ENCODE data around the gene TBXT.
"Not testable (repeated sequence)": the region's sequence is repeated elsewhere in the genome, so short reads cannot be mapped to it uniquely, and the experiment has no call there.

Gene TBXT

GRCh38 chr6:166195860-166196238 lies 28.2 kb upstream of the TBXT start:
- H3K4me1 ChIP-seq (ENCODE audit: control insufficient read depth, insufficient read depth, low read length), result peaks cover 8% of the 10 kb centered on the region
- H3K9ac ChIP-seq (ENCODE audit: low read depth, low read length), result no peak overlapping the region
- H3K4me3 ChIP-seq (ENCODE audit: low read depth, low read length), result no peak overlapping the region
- peaks cover 41% of the 10 kb centered on the region for H3K27me3 ChIP-seq (ENCODE audit: control insufficient read depth, insufficient read depth, low read length)
- H3K9me3 ChIP-seq (ENCODE audit: control insufficient read depth, insufficient read depth, low read length), result no peaks in the 10 kb centered on the region
- no peaks in the 10 kb centered on the region for H3K36me3 ChIP-seq (ENCODE audit: control insufficient read depth, insufficient read depth, low read length)

GRCh38 chr6:166194914-166195859 lies 27.5 kb upstream of the TBXT start:
- Histone ChIP-seq H3K27me3 (ENCODE audit: control insufficient read depth, insufficient read depth, low read length) (peaks cover 37% of the 10 kb centered on the region), H3K4me1 (ENCODE audit: control insufficient read depth, insufficient read depth, low read length) (peaks cover 8% of the 10 kb centered on the region), H3K9me3 (ENCODE audit: control insufficient read depth, insufficient read depth, low read length) (no peaks in the 10 kb centered on the region), H3K4me3 (ENCODE audit: low read depth, low read length) (no peak overlapping the region), H3K9ac (ENCODE audit: low read depth, low read length) (no peak overlapping the region), H3K36me3 (ENCODE audit: control insufficient read depth, insufficient read depth, low read length) (no peaks in the 10 kb centered on the region)

- H3K36me3 ChIP-seq (ENCODE audit: control insufficient read depth, insufficient read depth, low read length), result no peaks in the 10 kb centered on the region
Measured at GRCh38 chr6:166192557-166192956, 24.9 kb upstream of the TBXT start.

GRCh38 chr6:166192136-166192535 lies 24.5 kb upstream of the TBXT start:
- H3K36me3 ChIP-seq (ENCODE audit: control insufficient read depth, insufficient read depth, low read length), result no peaks in the 10 kb centered on the region
- H3K4me3 ChIP-seq (ENCODE audit: low read depth, low read length), result no peak overlapping the region
- peaks cover 3% of the 10 kb centered on the region for H3K4me1 ChIP-seq (ENCODE audit: control insufficient read depth, insufficient read depth, low read length)
- no peak overlapping the region for H3K9ac ChIP-seq (ENCODE audit: low read depth, low read length)
- peaks cover 21% of the 10 kb centered on the region for H3K27me3 ChIP-seq (ENCODE audit: control insufficient read depth, insufficient read depth, low read length)
- no peaks in the 10 kb centered on the region for H3K9me3 ChIP-seq (ENCODE audit: control insufficient read depth, insufficient read depth, low read length)

More at GRCh38 chr6:166192557-166192956, 24.9 kb upstream of the TBXT start:
- H3K4me3 ChIP-seq (ENCODE audit: low read depth, low read length), result no peak overlapping the region
- H3K9ac ChIP-seq (ENCODE audit: low read depth, low read length), result no peak overlapping the region
- peaks cover 7% of the 10 kb centered on the region for H3K4me1 ChIP-seq (ENCODE audit: control insufficient read depth, insufficient read depth, low read length)
- H3K9me3 ChIP-seq (ENCODE audit: control insufficient read depth, insufficient read depth, low read length), result no peaks in the 10 kb centered on the region
- H3K27me3 ChIP-seq (ENCODE audit: control insufficient read depth, insufficient read depth, low read length), result peaks cover 25% of the 10 kb centered on the region

- no peak overlapping the region for H3K4me3 ChIP-seq (ENCODE audit: low read depth, low read length)
- H3K36me3 ChIP-seq (ENCODE audit: control insufficient read depth, insufficient read depth, low read length), result no peaks in the 10 kb centered on the region
- H3K4me1 ChIP-seq (ENCODE audit: control insufficient read depth, insufficient read depth, low read length), result no peaks in the 10 kb centered on the region
- H3K9me3 ChIP-seq (ENCODE audit: control insufficient read depth, insufficient read depth, low read length), result no peaks in the 10 kb centered on the region
- H3K9ac ChIP-seq (ENCODE audit: low read depth, low read length), result no peak overlapping the region
- H3K27me3 ChIP-seq (ENCODE audit: control insufficient read depth, insufficient read depth, low read length), result peaks cover 6% of the 10 kb centered on the region
Measured at GRCh38 chr6:166179704-166180103, 12.1 kb upstream of the TBXT start.

GRCh38 chr6:166176106-166176505 lies 8.5 kb upstream of the TBXT start:
- H3K36me3 ChIP-seq (ENCODE audit: control insufficient read depth, insufficient read depth, low read length), result no peaks in the 10 kb centered on the region
- H3K4me1 ChIP-seq (ENCODE audit: control insufficient read depth, insufficient read depth, low read length), result peaks cover 4% of the 10 kb centered on the region
- no peak overlapping the region for H3K9ac ChIP-seq (ENCODE audit: low read depth, low read length)
- peaks cover 41% of the 10 kb centered on the region for H3K27me3 ChIP-seq (ENCODE audit: control insufficient read depth, insufficient read depth, low read length)
- H3K9me3 ChIP-seq (ENCODE audit: control insufficient read depth, insufficient read depth, low read length), result no peaks in the 10 kb centered on the region
- no peak overlapping the region for H3K4me3 ChIP-seq (ENCODE audit: low read depth, low read length)

GRCh38 chr6:166175093-166175492 lies 7.4 kb upstream of the TBXT start:
- H3K27me3 ChIP-seq (ENCODE audit: control insufficient read depth, insufficient read depth, low read length), result peaks cover 51% of the 10 kb centered on the region
- not testable (repeated sequence) for H3K9ac ChIP-seq (ENCODE audit: low read depth, low read length); H3K4me1 ChIP-seq (ENCODE audit: control insufficient read depth, insufficient read depth, low read length); H3K36me3 ChIP-seq (ENCODE audit: control insufficient read depth, insufficient read depth, low read length); H3K9me3 ChIP-seq (ENCODE audit: control insufficient read depth, insufficient read depth, low read length); H3K4me3 ChIP-seq (ENCODE audit: low read depth, low read length)

GRCh38 chr6:166174031-166174430 lies 6.4 kb upstream of the TBXT start:
- no peaks in the 10 kb centered on the region for H3K9me3 ChIP-seq (ENCODE audit: control insufficient read depth, insufficient read depth, low read length)
- H3K9ac ChIP-seq (ENCODE audit: low read depth, low read length), result no peak overlapping the region
- H3K4me3 ChIP-seq (ENCODE audit: low read depth, low read length), result no peak overlapping the region
- no peaks in the 10 kb centered on the region for H3K36me3 ChIP-seq (ENCODE audit: control insufficient read depth, insufficient read depth, low read length)
- peaks cover 7% of the 10 kb centered on the region for H3K4me1 ChIP-seq (ENCODE audit: control insufficient read depth, insufficient read depth, low read length)
- peaks cover 61% of the 10 kb centered on the region for H3K27me3 ChIP-seq (ENCODE audit: control insufficient read depth, insufficient read depth, low read length)

GRCh38 chr6:166173281-166173951 lies 5.8 kb upstream of the TBXT start:
- peaks cover 7% of the 10 kb centered on the region for H3K4me1 ChIP-seq (ENCODE audit: control insufficient read depth, insufficient read depth, low read length)
- H3K9ac ChIP-seq (ENCODE audit: low read depth, low read length), result no peak overlapping the region
- H3K27me3 ChIP-seq (ENCODE audit: control insufficient read depth, insufficient read depth, low read length), result peaks cover 67% of the 10 kb centered on the region
- peak overlapping the region; percentile 31 for H3K4me3 ChIP-seq (ENCODE audit: low read depth, low read length)
- no peaks in the 10 kb centered on the region for H3K9me3 ChIP-seq (ENCODE audit: control insufficient read depth, insufficient read depth, low read length)
- no peaks in the 10 kb centered on the region for H3K36me3 ChIP-seq (ENCODE audit: control insufficient read depth, insufficient read depth, low read length)

- H3K36me3 ChIP-seq (ENCODE audit: control insufficient read depth, insufficient read depth, low read length), result no peaks in the 10 kb centered on the region
- peaks cover 7% of the 10 kb centered on the region for H3K4me1 ChIP-seq (ENCODE audit: control insufficient read depth, insufficient read depth, low read length)
- H3K9ac ChIP-seq (ENCODE audit: low read depth, low read length), result no peak overlapping the region
- H3K9me3 ChIP-seq (ENCODE audit: control insufficient read depth, insufficient read depth, low read length), result no peaks in the 10 kb centered on the region
- H3K27me3 ChIP-seq (ENCODE audit: control insufficient read depth, insufficient read depth, low read length), result peaks cover 69% of the 10 kb centered on the region
- peak overlapping the region; percentile 26 for H3K4me3 ChIP-seq (ENCODE audit: low read depth, low read length)
Measured at GRCh38 chr6:166172546-166172945, 4.9 kb upstream of the TBXT start.

- Histone ChIP-seq H3K9me3 (ENCODE audit: control insufficient read depth, insufficient read depth, low read length) (no peaks in the 10 kb centered on the region), H3K27me3 (ENCODE audit: control insufficient read depth, insufficient read depth, low read length) (peaks cover 91% of the 10 kb centered on the region), H3K4me3 (ENCODE audit: low read depth, low read length) (peak overlapping the region; percentile 41), H3K4me1 (ENCODE audit: control insufficient read depth, insufficient read depth, low read length) (peaks cover 7% of the 10 kb centered on the region), H3K36me3 (ENCODE audit: control insufficient read depth, insufficient read depth, low read length) (no peaks in the 10 kb centered on the region), H3K9ac (ENCODE audit: low read depth, low read length) (no peak overlapping the region)
Measured at GRCh38 chr6:166169549-166170421, 2.1 kb upstream of the TBXT start.
